ENCODE data around the gene SLC22A2. TPM values are rescaled to one million over a fixed set of nuclear protein-coding genes. Genes with fewer than 3 reads are reported as not detected.

The SLC22A2 gene
- total and polyA plus RNA-seq, 2 of the 13 experiments (the other 11 are each of a cell fraction or from before 2014, with no cell fraction given), result not detected

DNA sequence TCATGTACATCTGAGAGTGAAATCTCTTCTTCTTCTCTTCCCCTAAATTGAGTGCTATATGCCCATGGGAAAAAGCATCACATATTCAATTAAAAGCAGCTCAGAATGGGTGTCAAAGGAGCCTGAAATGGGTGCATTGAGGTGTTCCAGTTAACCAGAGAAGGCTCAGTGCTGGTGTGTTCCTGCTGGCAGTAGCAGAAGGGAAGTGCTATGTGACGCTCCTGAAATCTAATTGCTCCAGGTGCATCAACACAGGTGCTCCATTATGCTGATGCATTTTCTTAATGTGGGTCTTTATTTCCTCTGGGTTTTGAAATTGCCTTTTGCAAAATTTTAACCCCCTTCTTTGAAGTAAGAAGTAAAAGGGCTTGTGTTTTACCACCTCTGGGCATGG, 17.9 kb downstream of the SLC22A2 start:
- CTCF ChIA-PET (ENCODE audit: low intra/inter-chr PET ratio, low total read pairs), result no interaction called here
- no peak overlapping the region for H3K4me2 ChIP-seq (ENCODE audit: low read depth, low read length)
- POLR2A ChIA-PET, result no interaction called here
- H3K36me3 ChIP-seq (replicated peaks in 1 of 2; ENCODE audit: control insufficient read depth in 1 of 2, insufficient read depth in 2 of 2, low read length in 2 of 2), result no peaks in the 10 kb centered on the region
- no peaks in the 10 kb centered on the region for H3K79me2 ChIP-seq (ENCODE audit: insufficient read depth, low read length)
- in situ Hi-C loops (cut with HindIII; ENCODE audit: extremely low pct_ligation_motif_present, low pct_unique_long_range_greater_than_20kb) (no loop called here), intact Hi-C loops (cut with micrococcal nuclease; ENCODE audit: unreplicated experiment) (no loop called here)
- FAIRE-seq (no peak), DNase-seq (ENCODE audit: low spot score) (no peak), ATAC-seq (no peak)
- H3K27ac ChIP-seq (ENCODE audit: extremely low read length, insufficient read depth, low read length), result no peak overlapping the region
- H3K4me1 ChIP-seq (ENCODE audit: insufficient read depth, low read length), result no peaks in the 10 kb centered on the region
- no peaks in the 10 kb centered on the region for H3K27me3 ChIP-seq (ENCODE audit: control insufficient read depth in 1 of 2, insufficient read depth in 2 of 2, low read length in 2 of 2)
- BruUV-seq (replicated peaks), result no TSS peak
- no peaks in the 10 kb centered on the region for H4K20me1 ChIP-seq (ENCODE audit: insufficient read depth, low read length)
- H2AFZ ChIP-seq (ENCODE audit: low read length), result no peak overlapping the region
- WGBS (ENCODE audit: low lambda C conversion rate), result 59% methylated on average over 1 of the region's 1 CpG
- H3K4me3 ChIP-seq (replicated peaks in 1 of 3; ENCODE audit: insufficient read depth in 1 of 3, low read depth in 2 of 3, low read length in 3 of 3), result no peak overlapping the region
- no peak overlapping the region for H3K9ac ChIP-seq (ENCODE audit: insufficient read depth, low read depth, low read length)
- peaks cover 8% of the 10 kb centered on the region for H3K9me3 ChIP-seq (ENCODE audit: low read length)
- TF ChIP-seq MTA1 (CRISPR knock-in tag; IDR thresholded peaks at IDR 0.05; ENCODE audit: borderline replicate concordance) (no peak), TEAD2 (CRISPR knock-in tag; IDR thresholded peaks at IDR 0.05) (no peak), NCOA5 (CRISPR knock-in tag; IDR thresholded peaks at IDR 0.05) (no peak), MXD1 (CRISPR knock-in tag; IDR thresholded peaks at IDR 0.05) (no peak), SIX1 (CRISPR knock-in tag; IDR thresholded peaks at IDR 0.05; ENCODE audit: borderline replicate concordance) (no peak), REL (CRISPR knock-in tag; conservative IDR thresholded peaks at IDR 0.05) (no peak), NFKBIZ (CRISPR knock-in tag; IDR thresholded peaks at IDR 0.05) (no peak), ZNF7 (CRISPR knock-in tag; IDR thresholded peaks at IDR 0.05) (no peak), ZNF660 (CRISPR knock-in tag; IDR thresholded peaks at IDR 0.05; ENCODE audit: borderline replicate concordance, low read depth) (no peak), BRF2 (CRISPR knock-in tag; IDR thresholded peaks at IDR 0.05) (no peak), ZNF879 (CRISPR knock-in tag; IDR thresholded peaks at IDR 0.05) (no peak), JUND (CRISPR knock-in tag; IDR thresholded peaks at IDR 0.05) (no peak), GTF3A (CRISPR knock-in tag; conservative IDR thresholded peaks at IDR 0.05) (no peak)
- TF ChIP-seq, protein P1, sequence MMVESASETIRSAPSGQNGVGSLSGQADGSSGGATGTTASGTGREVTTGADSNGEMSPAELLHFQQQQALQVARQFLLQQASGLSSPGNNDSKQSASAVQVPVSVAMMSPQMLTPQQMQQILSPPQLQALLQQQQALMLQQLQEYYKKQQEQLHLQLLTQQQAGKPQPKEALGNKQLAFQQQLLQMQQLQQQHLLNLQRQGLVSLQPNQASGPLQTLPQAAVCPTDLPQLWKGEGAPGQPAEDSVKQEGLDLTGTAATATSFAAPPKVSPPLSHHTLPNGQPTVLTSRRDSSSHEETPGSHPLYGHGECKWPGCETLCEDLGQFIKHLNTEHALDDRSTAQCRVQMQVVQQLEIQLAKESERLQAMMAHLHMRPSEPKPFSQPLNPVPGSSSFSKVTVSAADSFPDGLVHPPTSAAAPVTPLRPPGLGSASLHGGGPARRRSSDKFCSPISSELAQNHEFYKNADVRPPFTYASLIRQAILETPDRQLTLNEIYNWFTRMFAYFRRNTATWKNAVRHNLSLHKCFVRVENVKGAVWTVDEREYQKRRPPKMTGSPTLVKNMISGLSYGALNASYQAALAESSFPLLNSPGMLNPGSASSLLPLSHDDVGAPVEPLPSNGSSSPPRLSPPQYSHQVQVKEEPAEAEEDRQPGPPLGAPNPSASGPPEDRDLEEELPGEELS (CRISPR knock-in tag; IDR thresholded peaks at IDR 0.05), result no peak

Data from HepG2 (cell line).